Measurements from ENCODE around the gene KCNH2. TPM values are rescaled to one million over a fixed set of nuclear protein-coding genes. Genes with fewer than 3 reads are reported as not detected.

The KCNH2 gene
- total RNA-seq, 6 experiments from 2014 or later: not detected

DNA sequence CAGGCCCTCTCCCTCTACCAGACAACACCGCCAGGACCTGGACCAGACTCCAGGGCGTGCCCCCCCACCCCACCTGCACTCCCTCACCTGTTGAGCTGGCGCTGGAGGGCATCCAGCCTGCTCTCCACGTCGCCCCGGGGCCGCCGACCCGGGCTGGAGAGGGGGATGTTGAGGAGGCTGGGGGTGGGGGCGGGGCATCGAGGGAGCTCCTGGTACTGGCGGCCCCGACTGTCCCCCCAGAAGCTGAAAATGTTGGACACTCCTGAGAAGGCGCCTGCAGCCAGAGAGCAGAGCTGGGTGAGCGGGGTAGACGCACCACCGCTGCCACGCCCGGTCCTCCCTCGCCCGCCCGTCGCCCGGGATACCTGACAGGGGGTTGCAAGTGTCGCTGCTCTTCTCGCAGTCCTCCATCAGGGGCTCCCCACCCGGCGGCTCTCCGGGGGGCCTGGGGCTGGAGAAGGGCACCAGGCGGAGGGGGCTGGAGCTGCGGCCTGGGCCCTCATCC is 30.8 kb downstream of the KCNH2 start:
- no peak overlapping the region for H3K27ac Mint-ChIP-seq
- H3K9me3 Mint-ChIP-seq: no peaks in the 10 kb centered on the region
- no peak overlapping the region for H3K4me3 Mint-ChIP-seq
- H3K36me3 Mint-ChIP-seq (ENCODE audit: low read depth): no peaks in the 10 kb centered on the region
- DNase-seq: no peak
- H3K4me1 Mint-ChIP-seq (ENCODE audit: low read depth): peaks cover 6% of the 10 kb centered on the region
- H3K27me3 Mint-ChIP-seq (ENCODE audit: insufficient read depth): peaks cover 19% of the 10 kb centered on the region
- TF ChIP-seq, protein P1, sequence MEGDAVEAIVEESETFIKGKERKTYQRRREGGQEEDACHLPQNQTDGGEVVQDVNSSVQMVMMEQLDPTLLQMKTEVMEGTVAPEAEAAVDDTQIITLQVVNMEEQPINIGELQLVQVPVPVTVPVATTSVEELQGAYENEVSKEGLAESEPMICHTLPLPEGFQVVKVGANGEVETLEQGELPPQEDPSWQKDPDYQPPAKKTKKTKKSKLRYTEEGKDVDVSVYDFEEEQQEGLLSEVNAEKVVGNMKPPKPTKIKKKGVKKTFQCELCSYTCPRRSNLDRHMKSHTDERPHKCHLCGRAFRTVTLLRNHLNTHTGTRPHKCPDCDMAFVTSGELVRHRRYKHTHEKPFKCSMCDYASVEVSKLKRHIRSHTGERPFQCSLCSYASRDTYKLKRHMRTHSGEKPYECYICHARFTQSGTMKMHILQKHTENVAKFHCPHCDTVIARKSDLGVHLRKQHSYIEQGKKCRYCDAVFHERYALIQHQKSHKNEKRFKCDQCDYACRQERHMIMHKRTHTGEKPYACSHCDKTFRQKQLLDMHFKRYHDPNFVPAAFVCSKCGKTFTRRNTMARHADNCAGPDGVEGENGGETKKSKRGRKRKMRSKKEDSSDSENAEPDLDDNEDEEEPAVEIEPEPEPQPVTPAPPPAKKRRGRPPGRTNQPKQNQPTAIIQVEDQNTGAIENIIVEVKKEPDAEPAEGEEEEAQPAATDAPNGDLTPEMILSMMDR (IDR thresholded peaks at IDR 0.05): no peak

DNA sequence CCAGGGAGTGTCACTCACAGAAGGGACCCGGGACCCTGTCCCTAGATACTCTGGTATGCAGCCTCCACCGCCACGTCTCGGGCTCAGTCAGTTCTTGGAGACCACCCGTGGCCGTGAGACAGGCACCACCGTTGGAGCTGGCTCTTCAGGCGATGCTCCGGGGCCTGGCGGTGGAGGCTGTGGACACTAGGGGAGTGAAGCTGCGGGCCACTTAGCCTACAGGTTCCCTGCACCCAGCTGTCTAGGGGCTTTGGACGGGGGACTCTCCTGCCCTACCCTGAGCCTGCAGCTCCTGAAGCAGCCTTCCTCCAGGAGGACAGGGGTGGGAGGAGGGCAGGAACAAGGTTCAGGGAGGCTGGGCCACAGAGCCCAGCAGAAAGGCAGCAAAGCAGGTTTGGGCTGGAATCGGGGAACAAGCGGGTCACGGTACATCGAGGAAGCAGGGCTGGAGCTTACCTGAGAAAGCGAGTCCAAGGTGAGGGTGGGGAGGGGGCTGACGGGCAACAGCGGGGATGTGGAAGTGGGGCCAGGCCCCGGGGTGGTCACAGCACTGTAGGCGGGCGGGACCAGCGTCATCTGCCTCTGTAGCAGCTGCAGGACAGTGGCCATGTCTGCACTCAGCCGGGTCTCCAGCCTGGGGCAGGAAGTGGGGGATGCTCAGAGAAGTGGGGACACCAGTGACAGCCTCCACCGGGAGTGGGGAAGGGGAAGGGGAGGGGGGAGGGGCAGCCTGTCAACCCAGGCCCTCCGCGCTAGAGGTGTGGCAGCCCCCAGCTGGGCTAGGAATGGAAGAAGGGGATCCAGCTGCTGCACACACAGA is 31.5 kb downstream of the KCNH2 start:
- peaks cover 6% of the 10 kb centered on the region for H3K4me1 Mint-ChIP-seq (ENCODE audit: low read depth)
- no peaks in the 10 kb centered on the region for H3K36me3 Mint-ChIP-seq (ENCODE audit: low read depth)
- H3K27ac Mint-ChIP-seq: no peak overlapping the region
- DNase-seq: no peak
- no peaks in the 10 kb centered on the region for H3K9me3 Mint-ChIP-seq
- H3K27me3 Mint-ChIP-seq (ENCODE audit: insufficient read depth): peaks cover 19% of the 10 kb centered on the region
- no peak overlapping the region for H3K4me3 Mint-ChIP-seq
- TF ChIP-seq, protein P1 (IDR thresholded peaks at IDR 0.05): no peak

DNA sequence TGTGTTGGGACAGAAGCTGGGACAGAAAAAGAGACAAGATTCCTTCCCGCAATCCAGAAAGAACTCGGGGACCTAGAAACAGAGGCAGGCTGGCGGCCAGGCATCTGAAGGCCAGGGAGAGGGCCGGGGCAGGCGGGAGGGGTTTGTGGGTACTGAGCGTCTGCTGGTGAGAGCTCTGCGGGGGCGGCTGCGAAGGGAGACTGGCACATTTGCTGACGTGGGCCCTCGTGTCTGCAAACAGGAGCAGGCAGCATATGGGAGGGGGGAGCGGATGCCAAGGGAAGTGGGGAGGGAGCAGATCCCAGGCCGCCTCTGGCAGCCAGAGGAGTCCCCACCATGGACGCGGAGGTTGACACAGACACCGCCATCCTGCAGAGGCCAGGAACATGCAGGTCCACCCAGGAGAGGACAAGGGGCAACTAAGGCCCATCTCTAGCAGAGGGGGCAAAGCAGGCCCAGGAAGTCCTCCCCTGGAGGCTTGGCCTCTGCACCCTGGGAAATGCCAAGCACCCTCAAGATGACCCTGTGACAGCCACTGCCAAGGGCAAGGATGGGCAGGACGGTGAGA is 32.2 kb downstream of the KCNH2 start:
- DNase-seq: no peak
- H3K27me3 Mint-ChIP-seq (ENCODE audit: insufficient read depth): peaks cover 23% of the 10 kb centered on the region
- H3K9me3 Mint-ChIP-seq: no peaks in the 10 kb centered on the region
- no peaks in the 10 kb centered on the region for H3K36me3 Mint-ChIP-seq (ENCODE audit: low read depth)
- peaks cover 6% of the 10 kb centered on the region for H3K4me1 Mint-ChIP-seq (ENCODE audit: low read depth)
- no peak overlapping the region for H3K27ac Mint-ChIP-seq
- no peak overlapping the region for H3K4me3 Mint-ChIP-seq
- TF ChIP-seq, protein P1 (IDR thresholded peaks at IDR 0.05): no peak

DNA sequence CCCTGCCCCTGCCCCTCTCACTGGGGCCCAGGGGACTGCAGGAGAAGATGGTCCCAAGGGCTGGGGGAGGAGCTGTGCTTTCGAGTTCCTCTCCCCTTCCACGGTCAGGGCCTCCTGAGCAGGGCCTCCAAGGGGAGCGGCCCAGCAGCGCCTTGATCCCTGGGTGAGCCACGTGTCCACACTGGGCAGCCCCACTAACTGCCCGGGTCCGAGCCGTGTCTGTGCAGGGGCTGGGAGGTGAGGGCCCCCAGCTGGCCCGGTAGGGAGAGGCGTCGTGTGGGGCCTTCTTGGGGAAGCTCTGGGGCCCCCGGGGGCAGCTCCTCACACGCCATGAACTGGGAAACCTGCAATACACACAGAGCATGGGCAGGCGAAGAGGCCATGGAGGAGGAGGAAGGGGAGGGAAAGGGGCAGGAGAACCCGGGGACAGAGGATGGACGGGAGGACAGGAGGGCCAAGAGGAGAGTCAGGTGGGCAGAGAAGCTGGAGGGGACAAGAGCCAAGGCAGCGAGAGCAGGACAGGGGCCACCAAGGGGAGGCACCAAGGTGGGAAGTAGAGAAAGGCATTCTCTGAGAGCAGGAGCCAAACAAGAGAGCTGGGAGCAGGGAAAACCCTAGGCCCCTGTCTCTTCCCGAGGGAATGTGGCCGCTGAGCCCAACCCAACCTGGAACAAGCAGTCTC is 32.8 kb downstream of the KCNH2 start:
- peaks cover 6% of the 10 kb centered on the region for H3K4me1 Mint-ChIP-seq (ENCODE audit: low read depth)
- TF ChIP-seq, protein P1 (IDR thresholded peaks at IDR 0.05): no peak
- no peak for DNase-seq
- no peaks in the 10 kb centered on the region for H3K36me3 Mint-ChIP-seq (ENCODE audit: low read depth)
- peaks cover 24% of the 10 kb centered on the region for H3K27me3 Mint-ChIP-seq (ENCODE audit: insufficient read depth)
- H3K4me3 Mint-ChIP-seq: no peak overlapping the region
- no peaks in the 10 kb centered on the region for H3K9me3 Mint-ChIP-seq
- H3K27ac Mint-ChIP-seq: no peak overlapping the region

DNA sequence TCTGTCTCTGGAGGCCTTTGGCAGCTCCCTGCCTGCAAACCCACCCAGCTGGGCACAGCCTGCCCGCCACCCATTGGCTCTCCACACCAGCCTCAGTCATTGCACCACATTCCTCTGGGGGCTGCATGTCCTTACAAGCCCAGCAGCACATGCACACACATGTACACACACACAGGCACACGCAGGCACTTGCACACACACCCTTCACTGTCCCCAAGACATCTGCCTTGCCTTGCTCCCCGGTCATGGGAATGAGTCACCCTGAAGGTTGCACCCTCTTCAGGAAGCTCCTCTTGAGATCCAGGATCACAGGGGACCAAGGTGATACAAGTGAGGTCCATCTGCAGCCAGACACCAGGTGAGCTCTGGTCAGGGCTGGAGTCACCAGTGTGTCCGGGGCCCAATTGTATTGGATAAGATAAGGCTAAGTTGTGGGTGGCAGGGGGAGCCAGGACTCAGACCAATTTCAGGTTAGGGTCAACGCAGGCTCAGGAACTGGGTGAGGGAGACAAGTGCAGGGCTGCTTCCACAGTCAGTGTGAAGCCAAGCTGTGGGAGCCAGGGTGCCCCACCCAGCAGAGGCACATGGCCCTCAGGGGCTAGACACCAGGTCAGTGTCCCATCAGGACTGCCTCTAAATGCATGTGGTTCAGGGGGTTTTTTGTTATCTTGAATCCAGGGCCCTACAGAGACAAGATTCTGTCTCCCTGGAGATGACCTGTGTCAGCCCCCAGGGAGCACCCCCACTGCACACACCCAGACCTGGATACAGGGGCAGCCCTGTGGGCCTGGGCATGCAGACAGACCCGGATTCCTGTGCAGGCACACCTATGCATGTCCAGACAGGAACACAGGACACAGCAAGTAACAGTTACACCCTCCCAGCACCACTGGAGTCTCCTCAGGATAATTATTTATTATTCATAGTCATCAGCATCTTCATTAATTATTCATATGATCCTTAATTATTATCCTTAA is 33.8 kb downstream of the KCNH2 start:
- Mint-ChIP-seq H3K27me3 (ENCODE audit: insufficient read depth) (peaks cover 22% of the 10 kb centered on the region), H3K27ac (no peak overlapping the region), H3K9me3 (no peaks in the 10 kb centered on the region), H3K4me3 (no peak overlapping the region), H3K4me1 (ENCODE audit: low read depth) (peaks cover 2% of the 10 kb centered on the region), H3K36me3 (ENCODE audit: low read depth) (no peaks in the 10 kb centered on the region)
- TF ChIP-seq, protein P1 (IDR thresholded peaks at IDR 0.05): no peak
- no peak for DNase-seq

All from HFFc6 (cell line).